LNCaP clone FGC (cell line): ENCODE results near the gene MAN1A1.

Experiments used
- DNase-seq: peaks from one replicate; pipeline ENCODE4 v3.0.0-alpha.2; 2011; ENCODE audit warnings: low read depth
- H3K4me3 ChIP-seq: 2 replicates; pipeline ENCODE4 v1.5.1; 2011; ENCODE audit warnings: mild to moderate bottlenecking, low read depth, low read length, control low read depth
- TF ChIP-seq, protein P1 (sequence below): IDR thresholded peaks from 2 replicates; pipeline ENCODE4 v1.5.1; 2012; ENCODE audit warnings: mild to moderate bottlenecking; ENCODE audit not compliant: control insufficient read depth, insufficient read depth; ENCODE audit errors: extremely low read depth

MAN1A1 gene

DNA sequence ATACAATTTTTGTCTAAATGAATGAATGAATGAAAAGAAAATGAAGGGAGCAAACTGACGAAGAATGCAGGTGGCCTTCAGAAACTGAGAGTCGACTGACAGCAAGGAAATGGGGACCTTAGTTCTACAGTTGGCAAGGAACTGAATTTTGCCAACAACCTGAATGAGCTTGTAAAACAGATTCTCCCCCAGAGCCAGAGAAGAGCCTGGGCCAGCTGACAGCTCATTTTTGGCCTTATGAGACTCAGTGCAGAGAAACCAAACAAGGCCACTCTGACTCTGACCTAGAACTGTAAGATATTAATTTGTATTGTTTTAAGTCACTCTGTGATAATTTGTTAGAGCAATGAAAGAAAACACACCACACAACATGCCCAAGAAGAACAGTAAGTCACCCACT lies 21.8 kb downstream of the MAN1A1 start:
- H3K4me3 ChIP-seq, result no peak overlapping the region
- no peak for DNase-seq
- TF ChIP-seq, protein P1, sequence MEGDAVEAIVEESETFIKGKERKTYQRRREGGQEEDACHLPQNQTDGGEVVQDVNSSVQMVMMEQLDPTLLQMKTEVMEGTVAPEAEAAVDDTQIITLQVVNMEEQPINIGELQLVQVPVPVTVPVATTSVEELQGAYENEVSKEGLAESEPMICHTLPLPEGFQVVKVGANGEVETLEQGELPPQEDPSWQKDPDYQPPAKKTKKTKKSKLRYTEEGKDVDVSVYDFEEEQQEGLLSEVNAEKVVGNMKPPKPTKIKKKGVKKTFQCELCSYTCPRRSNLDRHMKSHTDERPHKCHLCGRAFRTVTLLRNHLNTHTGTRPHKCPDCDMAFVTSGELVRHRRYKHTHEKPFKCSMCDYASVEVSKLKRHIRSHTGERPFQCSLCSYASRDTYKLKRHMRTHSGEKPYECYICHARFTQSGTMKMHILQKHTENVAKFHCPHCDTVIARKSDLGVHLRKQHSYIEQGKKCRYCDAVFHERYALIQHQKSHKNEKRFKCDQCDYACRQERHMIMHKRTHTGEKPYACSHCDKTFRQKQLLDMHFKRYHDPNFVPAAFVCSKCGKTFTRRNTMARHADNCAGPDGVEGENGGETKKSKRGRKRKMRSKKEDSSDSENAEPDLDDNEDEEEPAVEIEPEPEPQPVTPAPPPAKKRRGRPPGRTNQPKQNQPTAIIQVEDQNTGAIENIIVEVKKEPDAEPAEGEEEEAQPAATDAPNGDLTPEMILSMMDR, result no peak

DNA sequence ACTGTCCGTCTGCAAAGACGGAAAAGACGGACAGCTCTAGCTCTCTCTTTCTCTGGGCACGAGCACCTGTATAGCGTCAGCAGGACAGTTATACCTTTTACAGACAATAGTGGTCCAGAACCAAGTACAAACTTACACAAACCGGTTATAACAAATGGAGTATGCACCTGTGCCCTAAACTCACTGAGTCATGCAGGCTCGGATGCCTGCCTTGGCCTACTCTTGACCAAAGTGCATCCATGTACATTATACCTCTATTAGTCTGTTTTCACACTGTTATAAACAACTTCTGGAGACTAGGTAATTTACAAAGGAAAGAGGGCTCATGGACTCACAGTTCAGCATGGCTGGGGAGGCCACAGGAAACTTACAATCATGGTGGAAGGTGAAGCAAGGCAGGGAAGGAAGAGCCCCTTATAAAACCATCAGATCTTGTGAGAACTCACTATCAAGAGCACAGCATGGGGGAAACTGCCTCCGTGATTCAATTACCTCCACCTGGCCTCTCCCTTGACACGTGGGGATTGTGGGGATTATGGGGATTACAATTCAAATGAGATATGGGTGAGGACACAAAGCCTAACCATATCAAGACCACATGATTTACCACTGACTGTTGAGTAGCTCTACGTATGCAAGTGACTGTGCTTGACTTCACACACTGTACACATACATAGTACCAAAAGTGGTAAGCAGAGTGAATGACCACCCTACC lies 23.1 kb downstream of the MAN1A1 start:
- no peak for DNase-seq
- TF ChIP-seq, protein P1, result no peak
- H3K4me3 ChIP-seq, result no peak overlapping the region

DNA sequence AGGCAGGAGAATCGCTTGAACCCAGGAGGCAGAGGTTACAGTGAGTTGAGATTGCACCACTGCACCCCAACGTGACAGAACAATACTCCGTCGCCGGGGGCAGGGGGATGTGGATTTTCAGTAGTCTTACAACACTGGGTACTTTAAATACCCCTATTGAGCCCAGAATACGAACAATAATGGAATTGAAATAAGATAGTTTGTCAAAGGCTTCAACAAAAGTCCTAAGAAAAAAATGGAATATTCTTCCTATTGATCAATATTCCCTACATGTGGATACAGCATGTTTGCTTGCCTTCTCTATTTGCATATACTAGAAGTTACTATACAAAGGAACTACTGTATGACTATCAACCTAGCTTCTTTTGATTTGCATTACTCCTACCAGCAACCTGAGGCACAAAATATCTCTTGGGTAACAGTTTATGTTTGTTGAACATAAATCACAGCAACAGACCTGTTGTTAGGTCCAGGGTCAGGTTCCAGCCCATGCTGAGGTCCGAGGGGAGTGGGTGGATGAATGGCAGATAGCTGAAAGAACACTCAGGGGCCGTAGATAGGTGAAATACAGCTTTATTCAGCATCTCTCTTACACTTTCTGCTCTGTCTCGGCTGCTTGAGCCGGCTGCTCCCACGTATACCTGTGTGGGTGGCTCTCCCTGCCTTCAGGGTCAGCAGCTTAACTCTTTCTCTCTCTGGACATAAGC lies 23.8 kb downstream of the MAN1A1 start:
- DNase-seq, result no peak
- no peak overlapping the region for H3K4me3 ChIP-seq
- TF ChIP-seq, protein P1, result no peak

DNA sequence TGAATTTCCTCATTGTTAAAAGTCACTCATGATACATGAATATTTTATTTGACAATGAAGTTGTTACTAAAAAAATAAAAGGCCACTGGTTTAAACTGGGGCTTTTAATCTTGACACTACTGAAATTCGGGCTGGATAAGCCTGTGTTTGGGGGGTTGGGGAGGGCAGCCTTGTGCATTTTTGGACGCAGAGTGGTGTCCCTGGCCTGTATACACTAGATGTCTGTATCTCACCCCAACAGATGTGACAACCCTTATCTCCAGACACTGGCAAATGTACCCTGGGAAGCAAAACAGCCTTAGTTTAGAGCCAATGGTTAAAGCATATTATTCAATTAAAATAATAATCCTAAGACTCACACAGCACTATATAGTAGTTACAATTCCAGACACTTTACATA lies 24.8 kb downstream of the MAN1A1 start:
- TF ChIP-seq, protein P1, result no peak
- H3K4me3 ChIP-seq, result no peak overlapping the region

DNA sequence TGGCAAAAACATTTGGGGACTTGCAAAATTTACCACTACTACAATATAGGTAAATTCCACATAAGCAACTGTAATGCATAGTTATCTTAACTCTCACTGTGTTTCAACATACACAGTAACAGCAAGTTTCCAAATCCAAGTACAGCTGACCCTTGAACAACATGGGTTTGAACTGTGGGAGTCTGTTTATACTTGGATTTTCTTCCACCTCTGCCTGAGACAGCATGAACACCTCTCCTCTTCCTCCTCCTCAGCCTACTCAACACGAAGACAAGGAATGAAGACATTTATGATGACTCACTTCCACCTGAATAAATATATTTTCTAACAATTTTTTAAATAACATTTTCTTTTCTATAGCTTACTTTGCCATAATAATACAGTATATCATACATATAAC lies 25.6 kb downstream of the MAN1A1 start:
- TF ChIP-seq, protein P1, result no peak
- no peak for DNase-seq
- no peak overlapping the region for H3K4me3 ChIP-seq

More for the DNA sequence above, 24.8 kb downstream of the MAN1A1 start:
- DNase-seq, result no peak

DNA sequence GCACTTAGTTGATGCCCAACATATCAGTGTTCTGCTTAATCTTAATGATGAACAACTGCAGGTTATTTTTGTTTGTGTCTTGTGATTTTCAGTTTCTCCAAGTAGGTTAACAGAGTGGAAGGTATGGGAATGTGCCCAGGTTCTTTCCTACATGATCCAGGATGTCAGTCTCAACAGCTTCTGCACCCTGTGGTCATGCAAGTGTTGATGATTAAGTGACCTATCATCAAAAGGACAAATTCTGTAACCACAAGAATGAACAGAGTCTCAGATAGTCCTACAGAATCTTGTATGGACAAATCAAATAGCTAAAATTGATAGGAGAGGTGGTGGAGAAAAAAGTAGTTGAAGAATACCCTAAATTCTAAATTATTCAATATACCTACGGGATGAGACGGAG lies 26.1 kb downstream of the MAN1A1 start:
- DNase-seq, result no peak
- TF ChIP-seq, protein P1, result no peak

More for the DNA sequence above, 26.1 kb downstream of the MAN1A1 start:
- no peak overlapping the region for H3K4me3 ChIP-seq
